Epithelial cell of prostate (primary cell): ENCODE results near the gene L3MBTL3.

Source experiments
- DNase-seq: peaks from one replicate; pipeline ENCODE4 v3.0.0-alpha.2; 2011; ENCODE audit warnings: low read depth, low spot score
- H3K27ac ChIP-seq: fragments of 450-650 bp; 2 replicates; pipeline ENCODE4 v1.5.1; 2017; ENCODE audit warnings: mild to moderate bottlenecking

Gene L3MBTL3

DNA sequence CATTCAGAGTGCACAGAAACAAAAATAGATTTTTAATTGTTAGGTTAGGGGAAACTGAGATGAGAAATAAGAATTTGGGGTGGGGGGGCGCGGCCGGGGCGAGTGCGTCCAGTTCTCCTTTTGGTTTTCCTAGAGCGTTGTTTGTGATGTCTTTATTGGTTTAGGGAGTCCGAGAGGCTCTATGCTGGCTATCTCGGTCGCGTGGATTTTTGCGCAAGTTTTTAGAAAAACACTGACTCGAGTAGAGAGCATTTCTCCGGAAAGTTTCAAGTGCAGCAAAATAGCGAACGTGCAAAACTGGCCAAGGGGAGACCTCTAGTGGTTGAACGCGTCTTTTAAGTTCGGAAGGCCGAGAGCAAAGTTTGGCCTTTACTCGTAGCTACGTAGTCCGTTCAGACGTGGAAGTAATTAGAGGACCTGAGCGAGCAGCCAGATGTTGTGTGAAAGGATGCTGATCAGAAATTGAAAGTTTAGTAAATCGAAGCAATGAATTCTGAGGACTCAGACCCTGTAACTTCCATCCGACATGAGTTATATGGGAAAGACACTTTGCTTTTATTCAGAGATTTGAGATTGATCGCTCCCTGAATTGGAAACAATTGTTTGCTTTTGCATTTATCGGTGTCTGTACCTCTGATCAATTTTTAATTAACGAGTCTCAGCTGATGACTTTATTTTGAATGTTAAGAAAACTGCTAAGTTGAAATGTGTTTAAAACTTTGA lies 2.7 kb downstream of the L3MBTL3 start:
- peak overlapping the region; percentile 75 for H3K27ac ChIP-seq
- peak; percentile 50 for DNase-seq

DNA sequence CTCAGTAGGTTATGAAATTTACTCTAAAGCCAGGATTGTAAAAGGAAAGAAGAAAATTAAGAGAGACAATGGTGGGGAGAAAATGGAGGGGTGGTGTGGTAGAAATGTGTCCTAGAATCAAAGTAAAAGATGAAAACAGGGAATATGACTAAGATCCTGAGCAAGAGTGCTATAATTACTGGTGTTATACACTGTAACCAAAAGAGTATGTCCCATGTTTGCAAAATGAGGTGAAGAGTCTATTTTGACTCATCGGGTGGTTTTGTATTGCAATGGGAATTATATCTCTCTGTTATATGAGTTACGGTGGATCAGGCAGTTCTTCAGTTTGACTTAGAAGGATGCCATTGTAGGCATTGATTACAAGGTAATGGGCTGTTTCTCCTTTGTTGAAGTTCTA lies 8.5 kb downstream of the L3MBTL3 start:
- DNase-seq = no peak
- H3K27ac ChIP-seq = no peak overlapping the region

DNA sequence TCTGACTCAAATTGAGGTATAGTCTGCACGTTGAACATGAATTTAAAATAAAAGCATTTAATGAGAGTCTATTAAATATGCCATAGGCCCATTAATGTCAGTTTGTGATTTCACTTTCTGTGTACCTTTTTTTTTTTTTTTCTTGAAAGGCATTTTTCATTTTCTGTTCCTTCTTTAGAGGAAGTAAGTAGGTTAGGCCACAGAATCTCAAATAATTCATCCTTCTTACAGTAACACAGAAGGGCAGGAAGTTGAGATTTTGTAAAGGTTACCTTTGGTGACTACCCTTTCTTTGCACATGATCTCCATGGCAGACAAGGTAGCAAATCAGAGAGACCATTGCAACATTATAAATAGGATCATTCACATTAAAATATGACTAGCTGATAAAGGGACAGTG lies 9.6 kb downstream of the L3MBTL3 start:
- no peak for DNase-seq
- no peak overlapping the region for H3K27ac ChIP-seq

DNA sequence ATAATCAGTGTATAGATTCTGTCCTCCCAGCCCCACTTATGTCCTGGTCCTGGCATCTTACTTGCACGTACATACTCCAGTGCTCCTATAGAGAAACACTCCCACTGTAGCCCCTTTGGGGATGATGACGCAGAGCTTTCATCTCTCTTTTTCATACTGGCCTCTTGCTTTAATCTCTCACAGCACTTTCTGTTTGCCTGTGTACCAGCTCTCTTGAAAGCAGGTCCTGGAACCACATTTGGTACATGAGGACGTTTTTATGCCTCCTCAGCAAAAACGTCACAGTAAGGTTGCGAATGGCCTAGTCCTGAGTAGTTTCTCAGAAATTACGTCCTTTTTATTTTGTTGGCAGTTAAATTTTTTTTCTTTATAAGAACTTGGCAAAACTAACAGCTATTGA lies 10.8 kb downstream of the L3MBTL3 start:
- no peak overlapping the region for H3K27ac ChIP-seq
- no peak for DNase-seq

DNA sequence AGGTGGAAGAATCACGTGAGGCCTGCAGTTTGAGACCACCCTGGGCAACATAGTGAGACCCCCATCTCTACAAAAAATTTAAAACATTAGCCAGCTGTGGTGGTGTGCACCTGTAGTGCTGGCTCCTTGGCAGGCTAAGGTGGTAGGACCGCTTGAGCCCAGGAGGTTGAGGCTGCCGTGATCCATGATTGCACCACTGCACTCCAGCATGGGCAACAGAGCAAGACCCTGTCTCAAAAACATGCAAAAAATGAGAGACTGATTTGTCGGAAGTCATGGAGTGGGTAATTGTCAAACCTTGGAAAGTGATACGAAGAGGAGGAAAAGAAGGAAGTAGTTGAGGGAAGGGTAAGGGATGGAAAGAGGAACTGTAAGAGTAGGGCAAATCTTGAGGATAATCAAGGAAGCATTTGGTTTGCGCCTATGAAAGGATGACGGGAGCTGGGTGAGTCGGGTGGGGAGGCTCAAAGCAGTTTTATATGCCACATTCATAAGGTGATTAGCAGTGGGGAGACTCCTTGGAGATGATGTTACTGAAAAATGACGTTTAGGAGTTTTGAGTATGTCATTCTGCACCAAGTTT lies 14.5 kb downstream of the L3MBTL3 start:
- no peak overlapping the region for H3K27ac ChIP-seq
- DNase-seq = no peak

DNA sequence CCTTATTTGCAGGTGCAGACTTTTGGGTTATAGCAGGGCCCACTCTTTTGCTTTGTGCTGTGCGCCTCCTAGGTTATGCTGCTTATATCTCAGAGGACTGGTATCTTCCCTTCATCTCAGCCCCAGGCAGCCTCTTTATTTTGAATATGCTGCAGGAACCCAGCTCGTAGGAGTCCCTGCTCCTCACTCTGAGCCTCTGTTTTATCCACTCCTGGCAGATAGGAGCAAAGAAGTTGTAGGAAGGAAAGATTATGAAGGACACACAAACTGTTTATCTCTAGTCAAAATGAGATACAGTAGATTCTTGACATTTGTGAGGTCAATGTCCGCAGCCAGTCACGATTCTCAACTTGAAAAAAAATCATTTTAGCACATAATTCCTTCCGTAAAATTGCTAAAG lies 15.6 kb downstream of the L3MBTL3 start:
- no peak overlapping the region for H3K27ac ChIP-seq
- no peak for DNase-seq

DNA sequence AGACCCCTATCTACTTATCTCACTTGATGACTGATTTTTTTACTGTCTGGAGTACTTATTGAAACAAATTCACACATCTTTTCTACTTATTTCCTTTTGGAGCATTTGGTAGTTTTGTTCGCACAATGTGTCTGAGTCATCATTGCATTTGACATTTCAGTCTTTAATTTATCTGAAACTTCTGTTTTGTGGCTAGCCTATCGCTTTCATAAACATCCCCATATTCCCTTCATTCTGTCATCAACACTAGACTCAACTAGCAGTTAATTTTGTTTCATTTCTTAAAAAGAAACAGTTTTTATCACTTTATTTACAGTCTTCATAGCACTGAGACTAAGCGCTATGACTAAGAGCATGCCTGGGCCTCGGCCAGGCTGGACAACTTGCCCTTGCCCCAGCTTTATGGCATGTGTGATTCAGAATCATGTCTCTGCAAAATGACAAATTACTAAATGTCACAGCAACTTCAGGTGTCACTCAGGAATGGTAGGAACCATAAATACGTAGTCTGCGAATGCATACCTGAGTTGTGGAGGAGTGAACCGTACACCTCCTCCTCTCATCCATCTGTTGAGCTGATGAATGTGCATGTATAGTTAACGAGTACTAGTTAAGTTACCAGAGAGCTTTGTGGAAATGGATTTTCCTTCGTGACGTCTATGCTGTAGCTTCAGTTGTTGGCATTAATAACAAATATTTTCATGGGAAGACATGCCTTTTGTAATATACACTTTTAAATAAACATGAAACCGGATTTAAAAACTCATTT lies 16.2 kb downstream of the L3MBTL3 start:
- no peak for DNase-seq

DNA sequence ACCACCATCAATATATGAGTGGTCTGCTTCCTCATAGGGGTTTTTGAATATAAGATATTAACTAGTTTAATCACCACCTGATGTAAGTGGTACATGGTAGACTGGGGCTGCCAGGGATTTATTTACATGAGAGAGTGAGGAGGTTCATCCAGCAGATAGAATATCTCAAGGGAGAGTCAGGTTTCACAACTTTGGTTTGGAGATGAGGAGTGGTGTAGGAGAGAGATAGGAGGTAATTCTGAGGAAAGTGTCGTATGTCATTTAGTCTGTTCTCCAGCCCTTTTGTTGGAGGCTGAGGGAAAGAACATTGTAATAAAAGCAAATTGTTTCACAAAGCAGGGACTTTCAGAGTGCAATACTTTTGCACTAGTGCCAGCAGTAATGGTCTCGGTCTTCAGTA lies 16.8 kb downstream of the L3MBTL3 start:
- H3K27ac ChIP-seq = no peak overlapping the region

More for the DNA sequence above, 16.2 kb downstream of the L3MBTL3 start:
- no peak overlapping the region for H3K27ac ChIP-seq

DNA sequence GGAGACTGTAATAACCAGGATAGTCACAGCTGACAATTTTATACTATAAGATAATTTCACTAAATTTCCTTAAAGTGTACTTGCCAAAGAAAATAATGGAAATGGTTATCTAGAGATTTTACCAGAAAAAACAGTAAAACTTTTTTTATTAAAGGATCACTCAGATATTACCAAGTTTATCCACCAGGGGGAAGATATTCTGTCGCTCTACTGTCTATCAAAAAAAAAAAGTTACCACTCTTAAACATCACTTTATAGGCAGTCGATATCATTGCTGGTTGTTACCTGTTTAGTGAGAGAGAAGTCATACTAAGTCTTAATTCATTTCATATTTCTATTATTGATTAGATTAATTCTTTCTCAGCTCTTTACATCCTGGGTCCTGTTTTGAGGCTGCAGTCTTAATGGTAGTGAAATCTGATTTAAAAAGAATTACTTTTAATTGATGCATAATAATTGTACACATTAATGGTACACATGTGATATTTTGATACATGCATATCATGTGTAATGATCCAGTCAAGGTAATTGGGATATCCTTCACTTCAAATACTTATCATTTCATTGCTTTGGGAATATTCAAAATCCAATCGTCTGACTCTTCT lies 18.9 kb downstream of the L3MBTL3 start:
- H3K27ac ChIP-seq = no peak overlapping the region
- no peak for DNase-seq

More for the DNA sequence above, 16.8 kb downstream of the L3MBTL3 start:
- no peak for DNase-seq

DNA sequence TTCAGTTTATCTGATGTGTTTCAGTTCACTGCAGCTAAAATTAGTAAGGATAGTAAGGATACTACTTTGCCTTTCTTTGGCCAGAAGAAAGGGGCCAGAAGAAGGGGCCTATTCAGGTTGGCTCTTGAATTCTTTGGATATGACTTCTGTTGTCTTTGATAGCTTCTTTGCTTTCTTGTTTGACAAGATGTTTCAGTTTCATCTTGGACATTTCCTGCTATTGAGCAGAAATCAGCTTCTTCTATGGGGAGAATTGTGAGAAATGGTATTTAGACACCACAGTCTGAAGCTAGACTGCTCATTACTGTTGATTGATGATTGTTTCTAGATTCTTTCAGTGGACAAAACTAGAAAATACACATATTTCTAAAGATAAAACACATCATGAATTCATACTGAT lies 23.2 kb downstream of the L3MBTL3 start:
- H3K27ac ChIP-seq = no peak overlapping the region
- DNase-seq = no peak

DNA sequence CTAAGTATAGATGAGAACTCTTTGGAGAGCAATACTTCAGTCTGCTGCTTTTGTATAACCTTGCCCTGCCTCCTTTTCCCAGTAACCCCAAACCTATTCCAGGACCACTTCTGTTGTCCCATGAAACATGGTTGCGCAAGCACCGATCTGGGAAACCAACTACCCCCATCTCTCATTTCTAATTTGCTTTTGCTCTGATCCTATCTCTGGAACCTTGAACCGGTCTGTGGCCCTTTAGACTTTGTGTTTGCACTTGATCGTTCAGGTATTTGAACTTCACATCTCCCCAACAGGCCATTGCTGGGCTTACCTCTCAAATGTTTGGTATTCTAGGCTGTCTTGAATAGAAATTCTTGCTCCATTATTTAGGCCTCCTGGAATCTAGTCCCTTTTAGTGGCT lies 25.0 kb downstream of the L3MBTL3 start:
- no peak for DNase-seq
- no peak overlapping the region for H3K27ac ChIP-seq

DNA sequence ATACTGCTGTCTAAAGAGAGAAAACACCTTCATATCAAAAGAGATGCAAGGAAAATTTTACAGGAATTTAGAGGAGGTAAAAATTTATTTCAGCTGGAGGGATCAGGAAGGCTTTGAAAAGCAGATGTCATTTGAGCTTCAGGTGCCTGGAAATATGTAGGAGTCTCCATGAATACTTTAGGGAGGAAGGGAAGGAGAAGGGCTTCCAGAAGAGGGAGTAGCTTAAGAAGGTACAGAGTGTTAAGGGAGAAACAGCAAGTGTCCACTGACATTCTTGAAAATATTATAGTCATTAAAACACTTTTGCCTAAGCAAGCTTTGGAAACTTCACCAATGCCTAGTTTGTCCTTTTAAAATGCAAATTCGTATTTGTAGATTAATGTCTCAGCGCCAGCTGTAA lies 27.2 kb downstream of the L3MBTL3 start:
- no peak for DNase-seq
- H3K27ac ChIP-seq = no peak overlapping the region

DNA sequence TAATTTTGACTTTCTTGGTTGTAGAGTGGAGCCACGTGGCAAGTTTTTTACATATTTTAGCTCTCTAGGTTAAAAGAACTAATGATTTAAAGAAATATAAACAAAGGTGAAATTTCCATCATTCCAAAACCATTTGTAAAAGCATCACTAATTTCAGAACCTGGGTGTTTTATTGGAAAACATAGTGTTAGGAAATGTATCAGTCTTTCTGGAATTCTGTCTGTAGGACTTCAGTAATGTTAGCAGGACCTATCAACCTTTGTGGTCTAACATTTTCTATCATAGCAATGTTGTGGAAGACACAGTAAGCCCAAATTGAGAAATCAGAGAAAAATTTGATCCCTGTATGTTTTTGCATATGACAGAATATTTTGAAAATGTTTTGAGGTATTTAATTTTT lies 28.3 kb downstream of the L3MBTL3 start:
- DNase-seq = no peak

DNA sequence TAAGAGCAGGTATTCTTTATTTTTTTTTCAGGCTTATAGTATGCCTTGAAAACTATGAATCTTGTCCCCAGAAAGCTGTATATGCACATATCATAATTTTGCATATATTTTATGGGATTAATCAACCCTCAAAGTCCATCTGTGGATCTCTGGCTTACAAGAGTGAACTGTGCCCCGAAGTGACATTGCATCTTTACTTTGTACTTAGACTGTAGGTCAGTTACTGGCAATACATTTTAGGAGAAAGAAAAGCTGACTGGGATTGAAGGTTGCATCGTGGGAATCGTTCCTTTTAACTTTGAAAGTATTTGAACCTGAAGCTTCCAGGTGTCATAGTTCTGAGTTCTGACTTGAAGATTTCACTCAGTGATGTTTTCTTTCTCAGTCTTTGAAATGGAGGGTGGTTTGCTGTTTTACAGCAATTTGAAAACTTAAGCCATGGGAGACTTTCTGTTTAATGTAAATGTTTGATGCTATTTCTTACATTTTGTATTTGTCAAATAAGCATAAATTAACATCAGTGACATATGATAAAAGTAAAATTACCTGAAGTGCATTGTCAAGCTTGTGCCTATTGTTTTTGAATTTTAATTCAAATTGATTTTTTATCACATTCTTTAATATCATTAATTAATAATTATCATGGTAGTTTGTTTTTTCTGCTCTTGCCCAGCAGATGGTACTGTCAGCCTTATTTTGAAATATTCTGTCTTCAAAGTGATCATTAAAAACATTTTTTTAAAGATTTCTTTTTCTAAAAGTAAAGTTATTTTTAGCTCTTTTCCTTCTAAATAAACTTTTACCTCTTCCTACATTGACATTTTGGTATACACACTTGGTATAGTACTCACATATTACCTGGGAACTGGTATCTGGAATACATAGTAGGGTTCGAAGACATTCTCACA lies 29.0 kb downstream of the L3MBTL3 start:
- H3K27ac ChIP-seq = no peak overlapping the region
- DNase-seq = no peak

More for the DNA sequence above, 28.3 kb downstream of the L3MBTL3 start:
- H3K27ac ChIP-seq = no peak overlapping the region

DNA sequence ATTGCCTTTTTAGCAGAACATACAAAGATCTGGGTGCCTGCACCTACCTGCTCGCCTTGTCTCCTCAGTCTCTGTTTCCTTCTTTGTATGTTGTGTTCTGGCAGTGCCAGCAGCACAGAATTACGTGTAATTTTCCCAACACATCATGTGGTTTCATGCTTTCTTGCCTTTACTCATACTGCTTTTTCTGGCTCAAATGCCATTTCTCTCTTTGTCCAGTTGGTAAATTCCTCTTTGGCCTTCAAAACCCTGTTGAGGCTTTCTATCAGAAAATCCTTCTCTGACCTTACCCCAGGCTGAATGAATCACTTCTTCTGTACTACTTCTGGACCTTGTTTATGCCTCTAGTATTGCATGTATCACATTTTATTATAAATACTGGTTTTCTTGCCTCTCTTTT lies 31.8 kb downstream of the L3MBTL3 start:
- DNase-seq = no peak
- no peak overlapping the region for H3K27ac ChIP-seq

DNA sequence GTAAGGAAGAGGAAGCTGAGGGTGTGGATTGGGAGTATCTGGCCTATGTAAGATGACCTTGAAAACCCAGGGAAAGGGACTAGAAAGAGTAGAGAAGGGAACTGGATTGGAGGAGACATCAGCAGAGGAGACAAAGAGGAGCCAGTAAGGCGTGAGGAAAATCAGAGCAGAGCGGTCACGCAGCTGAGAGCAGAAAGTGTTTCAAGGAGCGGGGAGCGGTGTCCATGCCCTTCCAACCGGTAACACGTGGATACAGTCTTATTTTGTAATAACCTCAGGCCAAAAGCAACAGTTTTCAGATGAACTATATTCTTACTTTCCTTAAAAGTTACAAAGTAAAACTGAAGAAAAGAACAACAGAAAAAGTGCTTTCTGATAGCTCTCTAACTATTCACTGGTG lies 36.3 kb downstream of the L3MBTL3 start:
- no peak overlapping the region for H3K27ac ChIP-seq

DNA sequence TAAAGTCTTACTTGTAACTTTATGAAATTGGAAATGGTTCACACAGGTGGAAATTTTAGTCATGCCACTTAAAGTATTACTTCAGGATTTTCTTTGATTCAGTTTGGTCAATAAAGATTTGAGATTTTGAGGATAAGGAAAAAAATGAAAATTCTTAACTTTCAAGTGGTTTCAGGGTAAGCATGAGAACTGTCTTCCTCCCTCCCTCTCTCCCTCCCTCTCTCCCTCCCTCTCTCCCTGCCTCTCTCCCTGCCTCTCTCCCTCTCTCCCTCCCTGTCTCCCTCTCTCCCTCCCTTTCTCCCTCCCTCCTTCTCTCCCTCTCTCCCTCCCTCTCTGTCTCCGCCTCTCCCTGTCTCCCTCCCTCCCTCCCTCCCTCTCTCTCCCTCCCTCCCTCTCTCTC lies 36.9 kb downstream of the L3MBTL3 start:
- H3K27ac ChIP-seq = no peak overlapping the region

More for the DNA sequence above, 36.3 kb downstream of the L3MBTL3 start:
- no peak for DNase-seq

DNA sequence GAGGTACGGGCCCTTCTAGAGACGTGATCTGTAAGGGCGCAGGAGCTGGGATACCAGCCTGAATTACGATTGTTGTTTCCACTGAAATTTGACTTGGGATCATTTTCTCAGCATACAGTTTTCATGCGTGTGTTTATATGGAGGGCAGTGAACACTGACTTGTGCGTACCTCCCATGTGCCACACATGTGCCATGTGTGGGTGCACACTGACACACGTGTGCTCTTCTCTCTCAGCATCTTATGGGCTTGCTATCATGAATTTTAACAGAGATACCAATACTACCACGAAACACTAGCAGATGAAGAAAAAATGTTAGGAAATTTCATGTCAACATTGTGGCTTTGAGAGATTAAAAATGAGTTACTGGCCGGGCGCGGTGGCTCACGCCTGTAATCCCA lies 39.1 kb downstream of the L3MBTL3 start:
- no peak overlapping the region for H3K27ac ChIP-seq
- no peak for DNase-seq

More for the DNA sequence above, 36.9 kb downstream of the L3MBTL3 start:
- no peak for DNase-seq

DNA sequence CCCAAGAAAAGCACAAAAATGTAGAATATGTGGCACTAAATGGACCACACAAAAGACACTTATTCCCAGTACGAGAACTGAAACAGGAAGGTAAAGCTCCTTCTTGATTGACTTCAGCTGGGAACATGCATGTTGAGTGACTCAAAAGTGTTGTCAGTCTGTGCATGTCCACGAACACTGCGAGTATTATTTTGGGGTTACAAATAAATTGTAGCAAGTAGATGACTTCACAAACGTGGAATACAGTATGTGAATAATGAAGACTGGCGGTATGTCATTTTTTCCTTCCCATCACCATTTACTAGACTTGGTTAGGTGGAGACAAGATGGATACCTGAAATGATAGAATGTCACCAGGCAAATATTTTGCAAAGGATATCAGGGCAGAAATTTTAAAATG lies 45.4 kb downstream of the L3MBTL3 start:
- H3K27ac ChIP-seq = no peak overlapping the region
- no peak for DNase-seq

DNA sequence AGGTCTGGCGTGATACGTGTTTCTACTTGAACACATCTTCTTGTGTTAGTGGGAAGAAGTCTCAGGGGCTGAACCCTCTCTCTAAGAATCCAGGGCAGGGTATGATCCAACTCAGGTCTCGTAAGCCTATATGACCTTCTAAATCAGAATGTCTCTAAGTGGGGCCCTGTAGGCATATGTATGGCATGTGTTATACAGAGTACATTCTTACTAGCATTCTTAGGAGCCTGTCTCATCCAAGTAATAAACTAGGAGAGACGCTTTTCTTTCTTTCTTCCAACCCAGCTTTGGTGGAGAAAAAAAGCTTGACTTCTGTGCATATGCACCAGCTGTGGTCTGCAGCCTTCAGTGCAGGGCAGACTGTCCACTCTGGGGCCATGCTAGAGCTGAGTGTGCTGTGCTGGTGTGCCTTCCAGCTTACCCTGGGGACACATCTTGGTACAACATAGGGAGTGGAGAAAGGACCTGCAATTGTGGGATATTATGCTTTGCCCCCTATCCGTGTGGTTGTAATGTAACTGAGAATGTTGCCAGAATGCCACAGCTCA lies 47.3 kb downstream of the L3MBTL3 start:
- no peak overlapping the region for H3K27ac ChIP-seq
- DNase-seq = no peak
